HG03521 (cell line): Measurements from ENCODE around the gene CCM2.

Source experiments
- ATAC-seq: cut with Tn5 transposase; IDR thresholded peaks from one replicate; pipeline ENCODE4 v1.9.1; 2021; ENCODE audit warnings: mild to moderate bottlenecking, moderate library complexity; ENCODE audit not compliant: unreplicated experiment

Gene CCM2

GRCh38 chr7:45061806-45062425 lies 61.9 kb downstream of the CCM2 start:
- ATAC-seq = no peak

- no peak for ATAC-seq
Observed at GRCh38 chr7:45064047-45064725, 64.2 kb downstream of the CCM2 start.

DNA sequence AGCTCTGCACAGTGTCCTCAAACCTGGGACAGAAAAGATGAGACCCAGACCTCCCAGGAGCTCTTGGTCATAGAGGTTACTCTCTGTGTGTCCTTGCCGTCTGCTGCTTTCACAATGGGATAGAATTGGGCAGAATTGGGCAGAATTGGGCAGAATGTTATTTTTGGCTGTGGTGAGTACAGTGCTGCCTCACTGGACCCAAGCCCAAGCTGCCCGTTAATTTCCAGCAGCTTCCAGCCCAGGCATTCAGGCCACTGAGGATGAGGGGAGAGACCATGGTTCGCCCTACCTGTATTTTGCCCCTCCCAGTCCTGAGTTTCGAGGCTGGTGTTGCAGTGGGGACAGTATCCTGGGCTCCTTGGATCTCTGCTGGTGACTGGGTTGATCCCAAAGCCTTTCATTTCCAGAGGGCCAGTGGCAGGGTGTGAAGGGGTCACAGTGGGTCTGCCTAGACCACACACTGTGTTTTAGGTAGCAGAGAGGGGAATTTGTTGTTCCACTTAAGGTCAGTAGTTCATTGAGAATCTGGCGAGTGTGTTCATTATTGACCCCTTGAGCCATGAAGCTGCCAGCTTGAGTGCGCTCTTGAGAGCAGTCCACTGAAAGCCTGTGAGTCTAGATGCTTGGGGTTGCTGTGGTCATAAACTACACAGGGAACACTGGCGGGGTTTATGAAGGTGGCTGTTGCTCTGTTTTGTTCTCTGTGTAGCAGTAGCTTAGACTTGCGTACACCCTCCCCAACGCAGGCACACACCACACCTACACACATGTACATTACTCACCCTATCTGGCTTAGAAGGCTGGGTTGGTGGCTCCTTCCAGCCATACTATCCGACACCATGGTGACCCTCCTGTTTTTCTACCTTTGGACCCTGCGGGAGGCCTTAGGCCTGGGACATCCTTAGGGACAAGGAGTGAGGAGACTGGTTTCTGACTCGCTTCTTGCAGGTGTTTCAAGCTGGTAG lies 65.3 kb downstream of the CCM2 start:
- ATAC-seq = no peak

DNA sequence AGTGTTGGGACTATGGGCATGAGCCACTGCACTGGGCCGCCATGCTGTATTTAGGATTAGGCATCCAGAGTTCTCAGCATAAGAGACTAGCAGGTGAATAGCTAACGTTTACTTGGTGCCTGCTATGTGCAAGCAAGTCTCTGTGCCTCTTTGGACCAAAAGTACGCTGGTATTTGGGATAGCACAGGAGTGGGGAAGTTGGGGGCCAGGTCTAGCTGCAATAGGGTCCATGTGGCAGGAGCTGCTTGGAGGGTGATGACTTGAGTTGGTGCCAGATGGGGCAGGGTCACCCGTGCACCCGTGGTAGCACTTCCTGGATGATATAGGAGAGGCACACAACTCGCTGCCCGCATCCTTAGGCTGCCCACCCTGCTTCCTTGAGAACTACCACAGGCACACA lies 66.4 kb downstream of the CCM2 start:
- no peak for ATAC-seq

DNA sequence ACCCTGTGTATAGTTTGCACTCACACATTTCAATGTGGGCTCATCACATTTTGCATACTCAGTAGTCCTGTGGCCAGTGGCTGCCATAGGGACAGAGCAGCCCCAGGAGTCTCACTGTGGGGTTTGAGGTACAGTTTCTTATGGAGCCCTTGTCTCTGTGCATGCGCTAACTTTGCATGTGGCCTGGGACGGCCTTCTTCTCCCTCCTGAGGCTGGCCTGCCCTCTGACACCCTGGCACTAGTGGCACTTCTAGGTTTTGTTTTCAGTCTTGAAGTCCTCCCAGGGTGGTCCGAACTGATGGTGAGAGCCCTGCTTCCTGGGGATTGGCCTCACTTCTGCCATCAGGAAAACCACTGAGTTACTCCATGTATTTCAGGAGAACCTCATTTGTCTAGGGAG lies 67.6 kb downstream of the CCM2 start:
- no peak for ATAC-seq

DNA sequence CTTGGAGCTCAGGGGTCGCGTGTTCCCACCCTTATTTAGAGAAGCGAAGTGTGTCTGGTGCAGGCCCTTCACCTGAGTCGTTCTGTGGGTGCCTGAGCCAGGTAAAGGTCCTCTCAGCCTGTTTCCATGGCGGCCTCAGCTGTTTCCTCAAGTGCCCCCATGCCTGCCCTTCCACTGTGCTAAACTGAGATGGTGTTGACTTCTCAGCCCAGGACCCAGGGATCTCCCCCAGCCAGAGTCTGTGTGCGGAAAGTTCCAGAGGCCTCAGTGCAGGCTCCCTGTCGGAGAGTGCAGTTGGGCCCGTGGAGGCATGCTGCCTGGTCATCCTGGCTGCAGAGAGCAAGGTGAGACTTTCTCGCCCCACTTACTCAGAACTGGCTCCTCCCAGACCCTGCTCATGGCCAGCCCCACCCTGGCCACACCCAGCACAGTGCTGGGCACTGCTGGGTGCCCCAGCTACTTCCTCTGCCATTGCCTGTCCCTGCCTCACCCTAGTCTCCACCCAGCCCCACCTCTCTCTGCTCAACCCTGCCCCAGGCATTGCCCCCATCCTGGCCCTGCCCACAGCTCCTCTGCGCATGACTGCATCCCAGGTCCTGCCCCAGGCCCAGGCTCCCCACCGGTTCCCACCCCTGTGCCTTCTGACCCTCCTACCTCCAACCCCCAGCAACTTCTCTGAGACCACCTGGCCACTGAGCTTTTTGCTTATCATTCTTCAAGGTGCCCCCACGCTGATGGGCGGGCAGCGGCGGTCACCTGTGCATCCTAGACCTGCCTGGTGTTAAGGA lies 68.4 kb downstream of the CCM2 start:
- no peak for ATAC-seq

GRCh38 chr7:45069444-45070253 lies 69.6 kb downstream of the CCM2 start:
- no peak for ATAC-seq

GRCh38 chr7:45070254-45070642 lies 70.2 kb downstream of the CCM2 start:
- no peak for ATAC-seq

DNA sequence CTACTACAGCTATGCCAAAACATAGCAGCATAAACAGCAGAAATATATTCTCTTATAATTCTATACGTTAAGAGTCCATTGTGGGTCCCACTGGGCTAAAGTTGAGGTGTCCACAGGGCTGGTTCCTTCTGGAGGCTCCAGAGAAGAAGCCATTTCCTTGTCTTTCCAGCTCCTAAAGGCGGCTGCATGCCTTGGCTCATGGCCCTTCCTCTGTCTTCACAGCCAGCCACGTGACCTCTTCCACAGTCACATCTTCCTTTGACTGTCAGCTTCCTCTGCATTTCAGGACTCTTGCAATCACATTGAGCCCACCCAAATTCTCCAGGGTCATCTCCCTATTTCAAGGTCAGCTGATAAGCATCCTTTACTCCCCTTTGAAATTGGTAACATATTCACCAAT lies 71.5 kb downstream of the CCM2 start:
- no peak for ATAC-seq

GRCh38 chr7:45072131-45073030 lies 72.4 kb downstream of the CCM2 start:
- no peak for ATAC-seq

GRCh38 chr7:45073031-45073785 lies 73.2 kb downstream of the CCM2 start:
- no peak for ATAC-seq

DNA sequence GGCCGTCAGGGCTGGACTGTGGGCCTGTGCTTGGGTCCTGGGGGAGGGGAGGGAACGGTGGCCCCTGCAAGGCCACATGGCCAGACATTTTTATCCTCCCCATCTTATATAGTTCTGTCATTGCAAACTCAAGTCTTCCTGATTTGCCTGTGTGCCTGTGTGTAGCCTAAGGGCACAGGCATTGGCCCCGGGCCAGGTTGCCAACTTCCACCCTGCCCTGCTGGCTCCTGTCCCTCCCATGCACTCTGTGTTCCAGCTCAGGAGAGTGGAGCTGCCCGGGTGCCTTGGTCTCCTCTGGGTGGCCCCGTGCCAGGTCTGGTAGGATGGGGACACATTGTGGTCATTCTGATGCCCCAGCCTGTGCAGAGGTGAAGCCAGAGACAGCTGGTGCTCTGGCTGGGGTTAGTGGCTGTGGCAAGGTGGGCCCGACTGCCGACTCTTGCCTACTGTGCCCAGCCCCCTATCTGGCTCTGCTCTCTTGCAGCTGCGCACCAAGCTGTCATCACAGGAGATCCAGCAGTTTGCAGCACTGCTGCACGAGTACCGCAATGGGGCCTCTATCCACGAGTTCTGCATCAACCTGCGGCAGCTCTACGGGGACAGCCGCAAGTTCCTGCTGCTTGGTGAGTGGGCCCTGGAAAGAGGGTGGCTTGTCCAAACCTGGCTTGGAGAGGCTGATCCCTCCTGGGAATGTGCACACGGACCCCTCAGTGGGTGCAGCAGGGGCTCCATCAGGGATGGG lies 74.0 kb downstream of the CCM2 start:
- no peak for ATAC-seq

DNA sequence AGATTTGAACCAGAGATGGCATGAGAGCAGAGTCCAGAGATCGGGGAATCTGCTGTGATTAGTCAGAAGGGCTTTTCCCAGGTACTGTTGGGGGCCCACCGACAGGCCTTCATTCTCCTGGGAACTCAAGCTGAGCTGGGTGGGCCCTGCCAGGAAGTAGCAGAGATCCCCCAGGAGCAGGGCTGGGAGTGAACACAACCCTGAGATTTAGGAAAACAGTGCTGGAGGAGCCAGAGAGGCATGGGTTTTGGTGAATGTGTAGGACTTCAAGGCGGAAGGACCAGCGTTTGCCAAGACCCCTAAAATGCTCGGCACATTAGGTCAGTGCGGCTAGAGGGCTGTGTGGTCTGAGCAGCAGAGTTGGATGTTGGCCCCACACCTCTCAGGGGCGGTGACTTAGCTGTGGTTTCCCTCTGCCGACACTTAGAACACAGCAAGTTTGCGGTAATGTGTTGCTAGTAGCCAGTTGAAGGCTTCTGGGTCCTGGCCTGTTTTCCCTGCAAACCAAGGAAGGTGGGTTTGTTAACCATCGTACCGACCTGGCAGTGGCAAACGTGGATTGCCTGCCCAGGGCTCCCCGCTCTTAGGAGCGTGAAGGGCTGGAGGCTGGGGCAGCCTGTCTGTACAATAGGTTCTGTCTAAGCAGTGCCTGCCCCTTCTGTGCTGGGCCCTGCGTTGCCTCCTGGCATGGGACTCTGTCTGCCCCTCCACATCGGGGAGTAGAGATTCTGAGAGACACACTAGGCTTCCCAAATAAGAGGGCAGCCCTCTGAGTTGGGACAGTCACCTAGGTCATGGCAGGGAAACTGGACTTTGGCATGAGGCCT lies 74.7 kb downstream of the CCM2 start:
- ATAC-seq = no peak

- no peak for ATAC-seq
Observed at GRCh38 chr7:45075355-45075644, 75.3 kb downstream of the CCM2 start.

- ATAC-seq = no peak
Observed at GRCh38 chr7:45075871-45076796, 76.1 kb downstream of the CCM2 start.

DNA sequence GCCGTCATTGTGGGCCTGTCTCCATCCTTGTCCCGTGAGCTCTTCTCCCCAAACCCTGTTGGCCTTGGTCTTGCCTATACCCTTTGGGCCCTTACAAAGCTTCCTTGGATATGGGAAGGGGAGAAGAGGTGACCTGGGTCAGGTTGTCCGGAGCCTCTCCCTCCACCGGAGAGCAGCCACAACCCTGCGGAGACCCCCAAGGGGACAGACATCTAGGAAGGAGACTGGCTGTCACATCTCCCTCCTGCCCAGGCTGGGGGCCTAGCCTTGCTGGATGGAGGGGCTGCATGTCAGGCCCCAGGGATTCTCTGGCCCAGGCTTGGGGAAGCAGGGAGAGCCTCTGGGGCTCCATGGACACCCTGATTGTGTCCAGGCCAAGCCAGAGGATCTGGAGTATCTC lies 76.9 kb downstream of the CCM2 start:
- ATAC-seq = no peak
